GM18520 (cell line): ENCODE results near the gene TAS2R1.

Experiments
- ATAC-seq: cut with Tn5 transposase; IDR thresholded peaks from one replicate; pipeline ENCODE4 v1.9.1; 2021; ENCODE audit not compliant: unreplicated experiment

The TAS2R1 gene

GRCh38 chr5:9589049-9589835 lies 40.9 kb downstream of the TAS2R1 start:
- no peak for ATAC-seq

- ATAC-seq: no peak
Measured at GRCh38 chr5:9588254-9588653, 41.9 kb downstream of the TAS2R1 start.

GRCh38 chr5:9587135-9587534 lies 43.0 kb downstream of the TAS2R1 start:
- no peak for ATAC-seq

- no peak for ATAC-seq
Measured at GRCh38 chr5:9582406-9582805, 47.7 kb downstream of the TAS2R1 start.
